A673 (cell line): ENCODE measurements around the gene TRDMT1. TPM values are rescaled to one million over a fixed set of nuclear protein-coding genes. Genes with fewer than 3 reads are reported as not detected.

ENCODE experiments used
- BruUV-seq: library from RNA; stranded (reverse); fragments of 400-500 nt; replicated peaks from 2 replicates; lab custom pipeline; 2021; lab: Mats Ljungman, UMichigan
- CTCF ChIA-PET: fragments of 300-600 bp; sonication (Branson Sonifier 250); formaldehyde crosslinking; loops from one replicate; lab custom pipeline; 2022; ENCODE audit warnings: antibody characterized with exemption; lab: Charles Lee
- POLR2A ChIA-PET: fragments of 300-600 bp; sonication (Branson Sonifier 250); formaldehyde crosslinking; loops from one replicate; lab custom pipeline; 2022; ENCODE audit warnings: antibody characterized with exemption; ENCODE audit not compliant: low non-redundant PET; lab: Charles Lee
- DNase-seq: peaks from one replicate; pipeline ENCODE4 v3.0.0-alpha.2; 2015; ENCODE audit warnings: low spot score
- H3K27ac ChIP-seq: fragments of 200-600 bp; sonication (generic); 2 replicates; pipeline ENCODE4 v1.5.1; 2016; ENCODE audit warnings: mixed run types, low read depth, mild to moderate bottlenecking, mixed read lengths, antibody characterized with exemption, low read length; ENCODE audit not compliant: poor library complexity, severe bottlenecking
- H3K27me3 ChIP-seq: fragments of 200-600 bp; sonication (generic); replicated peaks from 2 replicates; pipeline ENCODE4 v1.6.1; 2017; ENCODE audit warnings: mixed run types, low read depth, mild to moderate bottlenecking, mixed read lengths, antibody characterized with exemption, low read length; ENCODE audit not compliant: insufficient read depth, poor library complexity
- H3K36me3 ChIP-seq: fragments of 200-600 bp; sonication (generic); 2 replicates; pipeline ENCODE4 v1.6.1; 2016; ENCODE audit warnings: mixed run types, mild to moderate bottlenecking, mixed read lengths, antibody characterized with exemption, low read length; ENCODE audit not compliant: insufficient read depth, poor library complexity, severe bottlenecking
- H3K4me1 ChIP-seq: fragments of 200-600 bp; sonication (generic); 2 replicates; pipeline ENCODE4 v1.6.1; 2017; ENCODE audit warnings: mixed run types, mild to moderate bottlenecking, mixed read lengths, antibody characterized with exemption, low read length; ENCODE audit not compliant: insufficient read depth, poor library complexity, severe bottlenecking
- H3K4me3 ChIP-seq: fragments of 200-600 bp; sonication (generic); 2 replicates; pipeline ENCODE4 v1.5.1; 2016; ENCODE audit warnings: low read depth, mixed run types, mild to moderate bottlenecking, mixed read lengths, low read length; ENCODE audit not compliant: poor library complexity, severe bottlenecking
- H3K9me3 ChIP-seq: fragments of 200-600 bp; sonication (generic); 2 replicates; pipeline ENCODE4 v1.6.1; 2016; ENCODE audit warnings: mixed run types, low read depth, mild to moderate bottlenecking, mixed read lengths, antibody characterized with exemption, low read length; ENCODE audit not compliant: poor library complexity, severe bottlenecking
- EZH2 ChIP-seq: fragments of 200-600 bp; sonication (generic); IDR thresholded peaks from 2 replicates; pipeline ENCODE4 v1.6.1; 2017; ENCODE audit warnings: borderline replicate concordance, low read depth, mild to moderate bottlenecking, mixed read lengths, antibody characterized with exemption, low read length; ENCODE audit not compliant: poor library complexity, severe bottlenecking
- intact Hi-C: fragments of 100-400 bp; cut with micrococcal nuclease; formaldehyde crosslinking; loops from one replicate; pipeline ENCODE4 v1.10.0; 2022; ENCODE audit not compliant: unreplicated experiment
- total RNA-seq: library from RNA; stranded (reverse); gene quantifications from 2 replicates; pipeline ENCODE4 v1.2.3, GENCODE V29; 2021
- TF ChIP-seq, protein P1 (sequence below): fragments of 300-800, 200-600 bp; sonication (generic); conservative IDR thresholded peaks from 2 replicates; pipeline ENCODE4 v1.5.1; 2017; ENCODE audit warnings: low read depth, mild to moderate bottlenecking, antibody characterized with exemption, low read length, moderate library complexity, mixed read lengths

Gene TRDMT1
- total RNA-seq, 1 experiment from 2014 or later, result 14.0 TPM

DNA sequence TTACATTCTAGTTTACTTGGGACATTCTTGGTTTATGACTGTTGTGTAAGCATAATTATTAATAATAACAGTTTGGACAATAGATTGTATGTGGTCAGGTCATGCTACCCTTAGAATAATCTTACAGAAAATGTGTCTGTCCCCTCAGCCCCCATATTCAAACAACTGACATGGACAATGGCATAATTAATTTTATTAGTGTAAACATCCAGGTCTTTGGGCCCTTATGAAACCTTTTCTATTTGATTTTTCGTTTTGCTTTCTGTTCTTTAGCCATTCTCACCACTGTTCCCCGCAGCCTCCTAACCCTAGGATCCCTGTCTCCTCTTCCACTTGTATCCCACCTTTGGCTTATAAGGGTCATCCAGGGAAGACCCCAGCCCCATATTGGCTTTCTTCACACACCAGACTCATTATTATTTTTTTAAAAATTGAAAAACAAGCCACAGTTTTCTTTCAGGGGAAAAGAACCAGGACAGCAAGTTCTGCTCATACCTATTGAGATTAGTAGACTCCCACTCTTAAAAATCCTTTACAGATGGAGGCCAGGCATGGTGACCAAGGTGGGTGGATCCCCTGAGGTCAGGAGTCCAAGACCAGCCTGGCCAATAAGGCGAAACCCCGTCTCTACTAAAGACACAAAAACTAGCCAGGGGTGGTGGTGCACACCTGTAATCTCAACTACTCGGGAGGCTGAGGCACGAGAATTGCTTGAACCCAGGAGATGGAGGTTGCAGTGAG lies 38.0 kb upstream of the TRDMT1 start:
- ChIA-PET CTCF (no interaction called here), POLR2A (no interaction called here)

DNA sequence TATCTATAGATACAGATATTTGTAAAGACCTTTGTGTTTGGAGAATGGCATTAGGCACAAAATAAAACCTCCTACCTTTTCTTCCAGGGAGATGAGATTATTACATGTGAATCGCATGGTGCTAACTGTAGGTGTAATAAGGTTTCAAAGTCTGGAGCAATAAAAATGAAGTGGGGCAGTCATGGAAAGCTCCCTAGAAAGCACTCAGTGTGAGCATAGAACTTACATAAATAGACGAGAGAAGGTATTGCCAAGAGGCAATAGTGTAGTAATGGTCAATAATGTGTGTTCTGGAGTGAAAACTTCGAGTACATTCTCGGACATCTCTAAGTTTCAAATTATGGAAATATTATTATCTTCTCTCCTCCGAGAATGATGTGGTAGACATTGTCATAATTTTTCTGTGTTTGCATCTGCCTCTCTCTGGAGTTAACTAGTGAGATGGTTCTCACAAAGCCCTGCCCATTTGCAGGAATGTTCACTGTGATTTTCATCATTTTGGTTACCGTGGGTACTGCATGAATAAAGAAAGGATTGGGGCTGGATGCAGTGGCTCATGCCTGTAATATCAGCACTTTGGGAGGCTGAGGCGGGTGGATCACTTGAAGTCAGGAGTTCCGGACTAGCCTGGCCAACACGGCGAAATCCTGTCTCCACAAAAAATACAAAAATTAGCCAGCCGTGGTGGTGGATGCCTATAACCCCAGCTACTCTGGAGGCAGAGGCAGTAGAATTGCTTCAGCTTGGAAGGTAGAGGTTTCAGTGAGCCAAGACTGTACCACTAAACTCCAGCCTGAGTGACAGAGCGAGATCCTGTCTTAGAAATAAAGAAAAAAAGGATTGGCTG lies 37.2 kb upstream of the TRDMT1 start:
- Histone ChIP-seq H3K27ac (no peak overlapping the region), H3K27me3 (no peaks in the 10 kb centered on the region), H3K36me3 (peaks cover 48% of the 10 kb centered on the region), H3K4me1 (peaks cover 3% of the 10 kb centered on the region), H3K4me3 (no peak overlapping the region), H3K9me3 (no peaks in the 10 kb centered on the region)
- BruUV-seq, result no TSS peak
- DNase-seq, result no peak
- ChIA-PET POLR2A (interaction anchor here (0.6 kb wide), 1 partner anchor 405 kb away, joined by 3 read pairs; the partner anchor contains the start of gene STAM), CTCF (no interaction called here)
- intact Hi-C loops, result no loop called here
- TF ChIP-seq, protein P1, sequence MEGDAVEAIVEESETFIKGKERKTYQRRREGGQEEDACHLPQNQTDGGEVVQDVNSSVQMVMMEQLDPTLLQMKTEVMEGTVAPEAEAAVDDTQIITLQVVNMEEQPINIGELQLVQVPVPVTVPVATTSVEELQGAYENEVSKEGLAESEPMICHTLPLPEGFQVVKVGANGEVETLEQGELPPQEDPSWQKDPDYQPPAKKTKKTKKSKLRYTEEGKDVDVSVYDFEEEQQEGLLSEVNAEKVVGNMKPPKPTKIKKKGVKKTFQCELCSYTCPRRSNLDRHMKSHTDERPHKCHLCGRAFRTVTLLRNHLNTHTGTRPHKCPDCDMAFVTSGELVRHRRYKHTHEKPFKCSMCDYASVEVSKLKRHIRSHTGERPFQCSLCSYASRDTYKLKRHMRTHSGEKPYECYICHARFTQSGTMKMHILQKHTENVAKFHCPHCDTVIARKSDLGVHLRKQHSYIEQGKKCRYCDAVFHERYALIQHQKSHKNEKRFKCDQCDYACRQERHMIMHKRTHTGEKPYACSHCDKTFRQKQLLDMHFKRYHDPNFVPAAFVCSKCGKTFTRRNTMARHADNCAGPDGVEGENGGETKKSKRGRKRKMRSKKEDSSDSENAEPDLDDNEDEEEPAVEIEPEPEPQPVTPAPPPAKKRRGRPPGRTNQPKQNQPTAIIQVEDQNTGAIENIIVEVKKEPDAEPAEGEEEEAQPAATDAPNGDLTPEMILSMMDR, result no peak
- TF ChIP-seq EZH2, result no peak

More for the DNA sequence above, 38.0 kb upstream of the TRDMT1 start:
- no peak for TF ChIP-seq EZH2
- TF ChIP-seq, protein P1, result no peak
- no peak for DNase-seq
- Histone ChIP-seq H3K27me3 (no peaks in the 10 kb centered on the region), H3K4me1 (no peaks in the 10 kb centered on the region), H3K4me3 (no peak overlapping the region), H3K9me3 (no peaks in the 10 kb centered on the region), H3K27ac (no peak overlapping the region), H3K36me3 (peaks cover 40% of the 10 kb centered on the region)
- BruUV-seq, result no TSS peak
- intact Hi-C loops, result no loop called here

DNA sequence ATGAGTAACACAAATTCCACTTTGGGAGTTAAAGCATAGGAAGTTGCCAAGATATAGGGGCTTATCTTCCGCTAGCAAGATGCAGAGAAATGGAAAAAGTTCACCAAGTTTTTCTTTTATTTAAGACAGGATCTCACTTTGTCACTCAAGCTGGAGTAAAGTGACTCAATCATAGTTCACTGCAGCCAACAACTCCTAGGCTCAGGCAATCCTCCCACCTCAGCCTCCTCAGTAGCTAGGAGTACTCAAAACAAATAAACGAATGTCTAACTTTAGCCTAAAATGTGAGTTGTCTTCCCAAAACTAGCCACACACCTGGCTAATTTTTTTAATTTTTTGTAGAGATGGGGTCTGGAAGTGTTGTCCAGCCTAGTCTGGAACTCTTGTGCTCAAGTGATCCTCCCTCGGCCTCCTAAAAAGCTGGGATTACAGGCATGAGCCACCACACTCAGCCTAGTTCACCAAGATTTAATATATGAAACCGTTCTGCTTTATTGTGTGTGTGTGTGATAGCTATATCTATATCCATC lies 36.5 kb upstream of the TRDMT1 start:
- intact Hi-C loops, result no loop called here
- DNase-seq, result no peak
- ChIA-PET POLR2A (interaction anchor here (0.6 kb wide), 1 partner anchor 406 kb away, joined by 3 read pairs; the partner anchor contains the start of gene STAM), CTCF (no interaction called here)
- H3K27ac ChIP-seq, result no peak overlapping the region
- TF ChIP-seq, protein P1, result no peak
- no peak for TF ChIP-seq EZH2
- H3K27me3 ChIP-seq, result no peaks in the 10 kb centered on the region
- peaks cover 55% of the 10 kb centered on the region for H3K36me3 ChIP-seq
- H3K4me1 ChIP-seq, result peaks cover 4% of the 10 kb centered on the region
- H3K4me3 ChIP-seq, result no peak overlapping the region
- no peaks in the 10 kb centered on the region for H3K9me3 ChIP-seq
- no TSS peak for BruUV-seq
